ENCODE data around the gene ASCC2. TPM values are rescaled to one million over a fixed set of nuclear protein-coding genes. Genes with fewer than 3 reads are reported as not detected.

The ASCC2 gene
- total RNA-seq, 4 donors from 2014 or later, result 19.6 to 35.8 (median 28.5) TPM

- H3K9me3 ChIP-seq, result no peaks in the 10 kb centered on the region
- WGBS, 2 donors (ENCODE audit: low coverage in 1 of 2), result 57% methylated on average over 4 of the region's 8 CpGs; no CpG with 5 or more reads in 1 of the 2 donors
- H3K27me3 ChIP-seq, result no peaks in the 10 kb centered on the region
- ATAC-seq, result no peak
- H3K27ac ChIP-seq, result no peak overlapping the region
- TF ChIP-seq, protein P1, sequence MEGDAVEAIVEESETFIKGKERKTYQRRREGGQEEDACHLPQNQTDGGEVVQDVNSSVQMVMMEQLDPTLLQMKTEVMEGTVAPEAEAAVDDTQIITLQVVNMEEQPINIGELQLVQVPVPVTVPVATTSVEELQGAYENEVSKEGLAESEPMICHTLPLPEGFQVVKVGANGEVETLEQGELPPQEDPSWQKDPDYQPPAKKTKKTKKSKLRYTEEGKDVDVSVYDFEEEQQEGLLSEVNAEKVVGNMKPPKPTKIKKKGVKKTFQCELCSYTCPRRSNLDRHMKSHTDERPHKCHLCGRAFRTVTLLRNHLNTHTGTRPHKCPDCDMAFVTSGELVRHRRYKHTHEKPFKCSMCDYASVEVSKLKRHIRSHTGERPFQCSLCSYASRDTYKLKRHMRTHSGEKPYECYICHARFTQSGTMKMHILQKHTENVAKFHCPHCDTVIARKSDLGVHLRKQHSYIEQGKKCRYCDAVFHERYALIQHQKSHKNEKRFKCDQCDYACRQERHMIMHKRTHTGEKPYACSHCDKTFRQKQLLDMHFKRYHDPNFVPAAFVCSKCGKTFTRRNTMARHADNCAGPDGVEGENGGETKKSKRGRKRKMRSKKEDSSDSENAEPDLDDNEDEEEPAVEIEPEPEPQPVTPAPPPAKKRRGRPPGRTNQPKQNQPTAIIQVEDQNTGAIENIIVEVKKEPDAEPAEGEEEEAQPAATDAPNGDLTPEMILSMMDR (IDR thresholded peaks at IDR 0.05), result no peak
- TF ChIP-seq POLR2A (IDR thresholded peaks at IDR 0.05), result no peak
- TF ChIP-seq EP300 (IDR thresholded peaks at IDR 0.05), result no peak
- TF ChIP-seq POLR2AphosphoS5 (IDR thresholded peaks at IDR 0.05), result no peak
- H3K36me3 ChIP-seq, result peaks cover 0 to 93% of the 10 kb centered on the region in 2 donors
- H3K4me1 ChIP-seq, result no peaks in the 10 kb centered on the region
- no peak overlapping the region for H3K4me3 ChIP-seq
Observed at GRCh38 chr22:29744902-29745301, 93.2 kb downstream of the ASCC2 start.

DNA sequence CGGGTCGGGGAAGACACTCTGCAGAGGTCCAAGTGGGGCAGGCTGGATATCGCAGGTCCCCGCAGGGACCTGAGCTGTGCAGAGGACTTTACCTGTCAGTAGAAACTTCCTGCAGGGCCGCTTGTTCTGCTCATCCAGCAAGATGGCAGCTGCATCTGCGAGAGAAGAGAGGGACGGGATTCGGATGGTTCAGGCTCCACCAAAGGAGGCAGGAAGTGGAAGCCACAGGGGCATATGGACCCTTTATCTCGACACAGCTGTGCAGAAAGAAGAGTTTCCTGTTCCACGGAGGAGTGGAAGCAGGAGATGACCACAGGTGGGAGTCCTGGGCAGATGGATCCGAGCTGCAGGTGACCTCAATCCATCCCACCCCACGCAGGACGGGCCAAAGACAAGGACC, 95.7 kb downstream of the ASCC2 start:
- WGBS, 2 donors (ENCODE audit: low coverage in 1 of 2), result 74% methylated on average over 7 of the region's 13 CpGs; no CpG with 5 or more reads in 1 of the 2 donors
- H3K4me1 ChIP-seq, result no peaks in the 10 kb centered on the region
- ATAC-seq, result no peak
- H3K27me3 ChIP-seq, result no peaks in the 10 kb centered on the region
- no peaks in the 10 kb centered on the region for H3K9me3 ChIP-seq
- no peak overlapping the region for H3K27ac ChIP-seq
- no peak for TF ChIP-seq POLR2A (IDR thresholded peaks at IDR 0.05)
- TF ChIP-seq, protein P1 (IDR thresholded peaks at IDR 0.05), result no peak
- TF ChIP-seq EP300 (IDR thresholded peaks at IDR 0.05), result no peak
- no peak for TF ChIP-seq POLR2AphosphoS5 (IDR thresholded peaks at IDR 0.05)
- H3K36me3 ChIP-seq, result peaks cover 0 to 99% of the 10 kb centered on the region in 2 donors
- no peak overlapping the region for H3K4me3 ChIP-seq

GRCh38 chr22:29741926-29742325, 96.1 kb downstream of the ASCC2 start:
- Histone ChIP-seq H3K9me3 (no peaks in the 10 kb centered on the region), H3K4me1 (no peaks in the 10 kb centered on the region), H3K36me3 (peaks cover 0 to 99% of the 10 kb centered on the region in 2 donors), H3K27ac (no peak overlapping the region), H3K4me3 (no peak overlapping the region), H3K27me3 (no peaks in the 10 kb centered on the region)
- TF ChIP-seq EP300 (IDR thresholded peaks at IDR 0.05) (no peak), POLR2A (IDR thresholded peaks at IDR 0.05) (no peak), POLR2AphosphoS5 (IDR thresholded peaks at IDR 0.05) (no peak)
- TF ChIP-seq, protein P1 (IDR thresholded peaks at IDR 0.05), result no peak
- WGBS, 2 donors (ENCODE audit: low coverage in 1 of 2), result 86 to 90% methylated on average over 1 to 2 of the region's 2 CpGs
- no peak for ATAC-seq

DNA sequence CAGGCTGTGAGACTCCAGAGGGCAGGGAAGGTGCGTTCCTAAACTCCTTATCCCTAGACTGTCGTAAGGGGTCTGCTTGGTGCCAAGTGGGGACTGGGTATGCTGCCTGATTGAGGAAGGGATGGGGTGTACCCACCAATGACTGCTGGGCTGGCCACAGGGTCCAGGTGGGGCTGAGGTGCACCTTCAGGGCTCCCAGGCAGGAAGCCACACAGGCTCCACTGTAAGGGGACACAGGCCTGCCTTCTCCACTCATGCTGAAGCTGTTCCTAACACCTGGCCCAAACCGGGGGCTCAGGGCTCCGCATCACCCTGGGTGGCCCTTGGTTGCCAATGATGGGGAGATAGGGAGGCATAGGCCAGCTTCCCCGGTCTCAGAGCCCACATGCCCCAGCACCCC, 97.9 kb downstream of the ASCC2 start:
- H3K27me3 ChIP-seq, result no peaks in the 10 kb centered on the region
- H3K9me3 ChIP-seq, result no peaks in the 10 kb centered on the region
- no peak overlapping the region for H3K27ac ChIP-seq
- no peaks in the 10 kb centered on the region for H3K4me1 ChIP-seq
- TF ChIP-seq POLR2AphosphoS5 (IDR thresholded peaks at IDR 0.05), result no peak
- no peak for TF ChIP-seq EP300 (IDR thresholded peaks at IDR 0.05)
- TF ChIP-seq, protein P1 (IDR thresholded peaks at IDR 0.05), result no peak
- TF ChIP-seq POLR2A (IDR thresholded peaks at IDR 0.05), result no peak
- H3K4me3 ChIP-seq, result no peak overlapping the region
- ATAC-seq, result no peak
- peaks cover 0 to 95% of the 10 kb centered on the region in 2 donors for H3K36me3 ChIP-seq
- no CpG with 5 or more reads among the region's 5 CpGs for WGBS, 2 donors (ENCODE audit: low coverage in 1 of 2)

GRCh38 chr22:29739346-29739875, 98.7 kb downstream of the ASCC2 start:
- Histone ChIP-seq H3K36me3 (peaks cover 0 to 96% of the 10 kb centered on the region in 2 donors), H3K27me3 (no peaks in the 10 kb centered on the region), H3K27ac (no peak overlapping the region), H3K9me3 (no peaks in the 10 kb centered on the region), H3K4me1 (no peaks in the 10 kb centered on the region), H3K4me3 (no peak overlapping the region)
- TF ChIP-seq, protein P1 (IDR thresholded peaks at IDR 0.05), result no peak
- TF ChIP-seq POLR2A (IDR thresholded peaks at IDR 0.05), result no peak
- TF ChIP-seq EP300 (IDR thresholded peaks at IDR 0.05), result no peak
- no peak for TF ChIP-seq POLR2AphosphoS5 (IDR thresholded peaks at IDR 0.05)
- WGBS, 2 donors (ENCODE audit: low coverage in 1 of 2), result no CpG with 5 or more reads among the region's 17 CpGs
- no peak for ATAC-seq
